HG02938 (cell line): ENCODE results near the gene TNPO3.
"Not testable (repeated sequence)": the region's sequence is repeated elsewhere in the genome, so short reads cannot be mapped to it uniquely, and the experiment has no call there.

Experiments used
- ATAC-seq: cut with Tn5 transposase; IDR thresholded peaks from one replicate; pipeline ENCODE4 v1.9.1; 2021; ENCODE audit warnings: mild to moderate bottlenecking, moderate library complexity; ENCODE audit not compliant: unreplicated experiment

Gene TNPO3

GRCh38 chr7:129017933-129018538, 36.9 kb downstream of the TNPO3 start:
- ATAC-seq = peak; percentile 72

- no peak for ATAC-seq
Observed at GRCh38 chr7:129017264-129017663, 37.6 kb downstream of the TNPO3 start.

- no peak for ATAC-seq
Observed at GRCh38 chr7:129014501-129015101, 40.3 kb downstream of the TNPO3 start.

GRCh38 chr7:129013048-129013724, 41.7 kb downstream of the TNPO3 start:
- no peak for ATAC-seq

- no peak for ATAC-seq
Observed at GRCh38 chr7:129012641-129013040, 42.3 kb downstream of the TNPO3 start.

GRCh38 chr7:129010075-129010474, 44.8 kb downstream of the TNPO3 start:
- no peak for ATAC-seq

- ATAC-seq = peak; percentile 87
Observed at GRCh38 chr7:129009437-129009836, 45.5 kb downstream of the TNPO3 start.

GRCh38 chr7:129008645-129009414, 46.1 kb downstream of the TNPO3 start:
- ATAC-seq = no peak

GRCh38 chr7:129007572-129007971, 47.3 kb downstream of the TNPO3 start:
- no peak for ATAC-seq

GRCh38 chr7:129006636-129007414, 48.1 kb downstream of the TNPO3 start:
- no peak for ATAC-seq

GRCh38 chr7:129005186-129005585, 49.7 kb downstream of the TNPO3 start:
- ATAC-seq = no peak

- no peak for ATAC-seq
Observed at GRCh38 chr7:128997181-128997580, 57.7 kb downstream of the TNPO3 start.

- ATAC-seq = not testable (repeated sequence)
Observed at GRCh38 chr7:128994560-128994959, 60.4 kb downstream of the TNPO3 start.

GRCh38 chr7:128993419-128993818, 61.5 kb downstream of the TNPO3 start:
- no peak for ATAC-seq

- ATAC-seq = no peak
Observed at GRCh38 chr7:128989961-128990360, 65.0 kb downstream of the TNPO3 start.

GRCh38 chr7:128988372-128988771, 66.5 kb downstream of the TNPO3 start:
- ATAC-seq = no peak

GRCh38 chr7:128986609-128987008, 68.3 kb downstream of the TNPO3 start:
- no peak for ATAC-seq

GRCh38 chr7:128985660-128986059, 69.3 kb downstream of the TNPO3 start:
- ATAC-seq = no peak

GRCh38 chr7:128982105-128982504, 72.8 kb downstream of the TNPO3 start:
- ATAC-seq = no peak

GRCh38 chr7:128974241-128974934, 80.5 kb downstream of the TNPO3 start:
- no peak for ATAC-seq
